Activated CD8-positive, alpha-beta memory T cell treated with anti-CD3 and anti-CD28 coated beads, Interleukin-2, amount 10 ng/mL, durations not matched to agents 7 days and 5 days (primary cell): ENCODE results near the gene CXorf38. TPM values are rescaled to one million over a fixed set of nuclear protein-coding genes. Genes with fewer than 3 reads are reported as not detected.
A peak's percentile ranks its signal among the peaks of the same experiment; 100 is the strongest.

Source experiments
- ATAC-seq: fragments of 150-1000 bp; cut with Tn5 transposase; one replicate; pipeline ENCODE4 v1.10.0; 2021; ENCODE audit warnings: moderate library complexity
- CTCF ChIA-PET: fragments of 350-600 bp; sonication (Branson Sonifier 250); formaldehyde crosslinking; loops from one replicate; lab custom pipeline; 2021; ENCODE audit warnings: antibody characterized with exemption; lab: Charles Lee
- DNase-seq: peaks from one replicate; pipeline ENCODE4 v3.0.0-alpha.2; 2020
- H3K27ac Mint-ChIP-seq: one replicate; pipeline ENCODE4 v1.8.0; 2021; ENCODE audit warnings: mild to moderate bottlenecking, mixed read lengths
- H3K27me3 Mint-ChIP-seq: one replicate; pipeline ENCODE4 v1.8.0; 2021; ENCODE audit warnings: mixed read lengths
- H3K36me3 Mint-ChIP-seq: one replicate; pipeline ENCODE4 v1.8.0; 2021; ENCODE audit warnings: mild to moderate bottlenecking, mixed read lengths
- H3K4me1 Mint-ChIP-seq: one replicate; pipeline ENCODE4 v1.8.0; 2021; ENCODE audit warnings: mixed read lengths
- H3K4me3 Mint-ChIP-seq: one replicate; pipeline ENCODE4 v1.8.0; 2021; ENCODE audit warnings: mild to moderate bottlenecking, moderate library complexity, mixed read lengths
- H3K9me3 Mint-ChIP-seq: one replicate; pipeline ENCODE4 v1.8.0; 2022; ENCODE audit warnings: low read depth, mixed read lengths
- total RNA-seq, 2 experiments: library from RNA; stranded (reverse); gene quantifications; one replicate each; pipeline ENCODE4 v1.2.3, GENCODE V29; 2021

Gene CXorf38, protein sequence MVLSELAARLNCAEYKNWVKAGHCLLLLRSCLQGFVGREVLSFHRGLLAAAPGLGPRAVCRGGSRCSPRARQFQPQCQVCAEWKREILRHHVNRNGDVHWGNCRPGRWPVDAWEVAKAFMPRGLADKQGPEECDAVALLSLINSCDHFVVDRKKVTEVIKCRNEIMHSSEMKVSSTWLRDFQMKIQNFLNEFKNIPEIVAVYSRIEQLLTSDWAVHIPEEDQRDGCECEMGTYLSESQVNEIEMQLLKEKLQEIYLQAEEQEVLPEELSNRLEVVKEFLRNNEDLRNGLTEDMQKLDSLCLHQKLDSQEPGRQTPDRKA
- total RNA-seq, result 10 to 100 TPM; 22.8 to 23.7 TPM

DNA sequence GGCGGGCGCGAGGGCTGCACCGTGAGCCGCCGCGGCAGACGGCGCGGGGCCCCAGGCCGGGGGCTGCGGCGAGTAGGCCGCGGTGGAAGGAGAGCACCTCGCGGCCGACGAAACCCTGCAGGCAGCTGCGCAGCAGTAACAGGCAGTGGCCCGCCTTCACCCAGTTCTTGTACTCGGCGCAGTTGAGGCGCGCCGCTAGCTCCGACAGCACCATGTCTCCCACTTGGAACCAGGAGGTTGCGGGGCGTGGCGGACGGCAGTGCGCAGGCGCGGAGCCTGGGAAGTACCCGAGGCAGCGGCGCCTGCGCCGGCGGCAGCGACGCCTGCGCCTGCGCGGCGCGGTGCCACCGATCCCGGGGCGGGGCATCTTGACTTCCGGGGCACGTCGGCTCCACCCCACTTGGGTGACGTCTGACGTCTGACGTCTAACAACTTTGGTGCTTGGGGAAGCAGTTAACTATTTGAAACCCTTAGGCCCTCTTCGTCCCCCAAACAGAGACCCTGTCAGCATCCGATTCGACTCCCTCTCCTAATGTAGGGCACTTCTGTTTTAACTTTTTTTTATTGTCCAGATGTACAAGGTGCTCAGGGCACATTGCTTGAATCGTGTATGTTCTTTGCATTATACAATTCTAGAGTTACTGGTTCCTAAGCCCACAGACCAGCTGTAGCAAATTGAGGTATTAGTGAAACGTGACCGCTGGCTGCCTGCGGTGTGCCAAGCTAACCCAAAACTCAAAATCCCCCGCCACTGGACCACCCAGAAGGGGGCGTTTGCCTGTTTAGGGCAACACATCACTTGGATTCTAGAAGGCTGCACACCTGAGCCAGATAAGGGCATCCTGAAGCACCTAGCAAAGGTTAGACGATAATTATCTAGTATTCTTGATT, at the start of gene CXorf38:
TSS of gene CXorf38 (minus strand) at position 255 of the 891 bp plus-strand sequence. CDS start at position 214, 41 bp downstream.
- peak within 1 kb of the TSS; percentile 90 for H3K4me3 Mint-ChIP-seq
- H3K4me1 Mint-ChIP-seq, result peaks cover 10% of the 10 kb centered on the region
- peak; percentile 93 for DNase-seq
- no peaks in the 10 kb centered on the region for H3K27me3 Mint-ChIP-seq
- CTCF ChIA-PET, result interaction anchor here (0.8 to 1.9 kb wide), 3 partner anchors 107 to 147 kb away, joined by 3 to 5 read pairs (median 3); no protein-coding TSS in a partner anchor
- H3K36me3 Mint-ChIP-seq, result peaks cover 22% of the 10 kb centered on the region
- peak; percentile 84 for ATAC-seq
- H3K9me3 Mint-ChIP-seq, result no peaks in the 10 kb centered on the region
- peak within 1 kb of the TSS; percentile 95 for H3K27ac Mint-ChIP-seq

DNA sequence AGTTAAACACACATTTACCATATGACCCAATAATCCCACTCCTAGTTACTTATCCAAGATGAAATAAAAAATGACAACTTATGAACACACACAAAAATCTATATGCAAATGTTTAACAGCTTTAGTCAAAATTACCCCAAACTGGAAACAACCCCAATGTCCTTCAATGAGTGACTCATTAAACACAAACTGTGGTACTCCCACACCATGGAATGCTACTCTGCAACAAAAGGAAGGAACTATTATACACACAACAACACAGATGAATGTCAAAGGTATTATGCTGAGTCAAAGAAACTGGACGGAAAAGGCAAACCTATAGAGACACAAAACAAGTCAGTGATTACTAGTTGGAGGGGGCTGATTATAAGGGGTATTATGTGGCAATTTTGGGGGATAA, 47.4 kb upstream of the CXorf38 start:
- no peaks in the 10 kb centered on the region for H3K27me3 Mint-ChIP-seq
- no peak overlapping the region for H3K27ac Mint-ChIP-seq
- H3K4me1 Mint-ChIP-seq, result no peaks in the 10 kb centered on the region
- H3K9me3 Mint-ChIP-seq, result no peaks in the 10 kb centered on the region
- DNase-seq (no peak), ATAC-seq (no peak)
- no peak overlapping the region for H3K4me3 Mint-ChIP-seq
- peaks cover 28% of the 10 kb centered on the region for H3K36me3 Mint-ChIP-seq
- CTCF ChIA-PET, result interaction anchor here (1.4 kb wide), 1 partner anchor 18 kb away, joined by 3 read pairs; no protein-coding TSS in a partner anchor

DNA sequence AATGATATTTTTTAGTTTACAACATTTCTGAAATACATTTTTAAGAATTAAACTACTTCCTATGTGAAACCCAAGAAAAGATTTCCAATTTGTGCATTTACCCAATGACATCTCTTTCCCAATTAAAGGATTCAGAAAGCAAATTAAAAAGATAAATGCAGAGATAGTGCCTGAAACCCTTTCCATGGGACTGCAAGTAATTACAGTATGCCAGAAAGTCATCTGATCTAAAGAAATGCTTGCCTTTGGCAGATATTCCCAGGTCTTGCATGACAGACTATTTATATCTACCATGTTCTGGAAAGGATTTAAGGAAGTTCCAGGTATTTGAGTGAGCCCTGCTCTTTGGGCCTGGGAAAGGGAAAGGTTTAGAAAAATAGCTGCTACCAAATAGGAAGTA, 41.6 kb upstream of the CXorf38 start:
- Mint-ChIP-seq H3K4me3 (no peak overlapping the region), H3K4me1 (peaks cover 1% of the 10 kb centered on the region), H3K36me3 (peaks cover 27% of the 10 kb centered on the region), H3K27ac (no peak overlapping the region), H3K9me3 (no peaks in the 10 kb centered on the region), H3K27me3 (no peaks in the 10 kb centered on the region)
- CTCF ChIA-PET, result interaction anchor here (0.6 kb wide), 1 partner anchor 11 kb away, joined by 3 read pairs; no protein-coding TSS in a partner anchor
- no peak for ATAC-seq
- no peak for DNase-seq

DNA sequence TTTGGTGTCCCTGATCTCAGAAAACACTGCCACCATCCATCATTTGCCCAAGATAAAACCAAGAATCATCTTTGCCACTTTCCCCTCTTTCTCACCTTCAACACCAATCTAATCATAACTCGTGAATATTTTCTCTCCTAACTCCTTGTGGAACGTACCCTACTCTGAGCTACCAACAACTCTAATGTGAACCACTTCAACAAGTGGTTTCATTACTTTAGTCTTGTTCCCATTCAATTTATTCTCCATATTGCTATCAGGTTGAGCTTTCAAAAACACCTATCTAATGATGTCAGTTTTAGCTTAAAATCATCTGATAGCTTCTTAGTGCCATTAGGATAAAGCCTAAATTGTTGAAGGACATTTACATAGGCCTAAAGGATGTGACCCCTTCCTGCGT, 39.8 kb upstream of the CXorf38 start:
- peaks cover 26% of the 10 kb centered on the region for H3K36me3 Mint-ChIP-seq
- no peaks in the 10 kb centered on the region for H3K9me3 Mint-ChIP-seq
- H3K27ac Mint-ChIP-seq, result no peak overlapping the region

DNA sequence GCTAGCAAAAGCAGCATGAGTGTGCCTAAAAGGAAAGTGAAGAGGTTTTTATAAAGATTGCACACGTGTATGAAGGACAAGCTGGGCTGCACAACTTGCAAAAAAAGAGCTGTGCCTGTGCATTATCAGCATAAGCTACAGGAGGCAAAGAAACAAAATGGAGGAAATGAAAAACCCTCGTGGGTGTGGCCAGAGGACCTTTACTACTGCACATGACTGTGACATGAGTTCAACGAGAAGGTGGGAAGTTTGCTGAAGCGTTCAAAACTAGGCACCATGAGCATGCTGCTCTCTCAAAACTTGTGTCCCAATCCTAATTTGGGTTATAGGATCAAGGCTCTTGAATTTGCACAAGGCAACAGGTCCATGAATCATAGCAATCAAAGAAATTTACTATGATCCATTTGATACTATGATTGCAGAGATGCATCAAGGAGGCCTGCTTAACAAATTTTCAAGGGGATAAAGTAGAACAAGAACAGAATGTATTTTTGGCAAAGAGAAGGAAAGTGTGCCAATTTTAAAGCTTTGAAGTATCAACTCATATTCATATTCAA, 38.1 kb upstream of the CXorf38 start:
- Mint-ChIP-seq H3K27ac (no peak overlapping the region), H3K4me3 (no peak overlapping the region), H3K36me3 (peaks cover 23% of the 10 kb centered on the region), H3K4me1 (peaks cover 8% of the 10 kb centered on the region), H3K27me3 (no peaks in the 10 kb centered on the region), H3K9me3 (no peaks in the 10 kb centered on the region)
- DNase-seq, result no peak
- CTCF ChIA-PET, result no interaction called here
- no peak for ATAC-seq

More for the DNA sequence above, 39.8 kb upstream of the CXorf38 start:
- no peaks in the 10 kb centered on the region for H3K27me3 Mint-ChIP-seq
- DNase-seq (no peak), ATAC-seq (no peak)
- CTCF ChIA-PET, result no interaction called here
- peaks cover 8% of the 10 kb centered on the region for H3K4me1 Mint-ChIP-seq
- no peak overlapping the region for H3K4me3 Mint-ChIP-seq

DNA sequence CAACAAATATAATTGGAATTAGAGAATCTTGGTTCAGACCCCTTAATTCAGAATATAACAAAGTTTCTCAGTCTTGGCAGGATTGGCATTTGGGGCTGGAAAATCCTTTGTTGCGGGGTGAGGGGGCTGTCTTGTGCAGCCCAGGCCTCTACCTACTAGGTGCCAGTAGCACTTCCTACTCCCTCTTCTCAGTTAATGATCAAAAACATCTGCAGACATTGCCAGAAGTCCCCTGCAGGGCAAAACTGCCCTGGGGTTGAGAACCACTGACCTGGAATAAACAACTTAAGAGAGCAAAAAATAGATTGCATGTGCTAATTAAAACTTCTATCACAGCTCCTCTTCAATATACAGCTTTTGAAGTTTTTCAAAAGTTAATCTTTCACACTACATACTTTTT, 36.7 kb upstream of the CXorf38 start:
- CTCF ChIA-PET, result no interaction called here
- ATAC-seq, result no peak
- no peak overlapping the region for H3K27ac Mint-ChIP-seq
- no peaks in the 10 kb centered on the region for H3K9me3 Mint-ChIP-seq
- H3K4me1 Mint-ChIP-seq, result peaks cover 8% of the 10 kb centered on the region
- no peak overlapping the region for H3K4me3 Mint-ChIP-seq
- H3K36me3 Mint-ChIP-seq, result peaks cover 32% of the 10 kb centered on the region
- DNase-seq, result no peak
- no peaks in the 10 kb centered on the region for H3K27me3 Mint-ChIP-seq

DNA sequence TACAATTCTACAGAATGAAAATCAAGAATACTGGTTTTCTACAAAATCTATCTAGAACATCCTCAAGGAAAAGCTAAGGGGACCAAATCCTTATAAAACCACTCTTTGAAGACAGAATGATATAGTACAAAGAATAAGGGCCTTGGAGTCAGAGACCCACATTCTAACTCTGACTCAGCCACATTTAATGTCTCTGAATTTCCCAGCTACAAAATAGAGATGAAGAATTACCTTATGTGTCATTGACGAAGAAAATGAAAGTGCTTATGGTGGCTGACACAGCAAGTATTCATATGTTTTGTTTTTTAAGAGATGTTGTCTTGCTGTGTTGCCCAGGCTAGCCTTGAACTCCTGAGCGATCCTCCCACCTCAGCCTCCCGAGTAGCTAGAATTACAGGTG, 35.9 kb upstream of the CXorf38 start:
- CTCF ChIA-PET, result no interaction called here
- Mint-ChIP-seq H3K9me3 (no peaks in the 10 kb centered on the region), H3K4me3 (no peak overlapping the region), H3K27me3 (no peaks in the 10 kb centered on the region), H3K4me1 (peaks cover 8% of the 10 kb centered on the region), H3K27ac (no peak overlapping the region), H3K36me3 (peaks cover 30% of the 10 kb centered on the region)
- DNase-seq (no peak), ATAC-seq (no peak)

DNA sequence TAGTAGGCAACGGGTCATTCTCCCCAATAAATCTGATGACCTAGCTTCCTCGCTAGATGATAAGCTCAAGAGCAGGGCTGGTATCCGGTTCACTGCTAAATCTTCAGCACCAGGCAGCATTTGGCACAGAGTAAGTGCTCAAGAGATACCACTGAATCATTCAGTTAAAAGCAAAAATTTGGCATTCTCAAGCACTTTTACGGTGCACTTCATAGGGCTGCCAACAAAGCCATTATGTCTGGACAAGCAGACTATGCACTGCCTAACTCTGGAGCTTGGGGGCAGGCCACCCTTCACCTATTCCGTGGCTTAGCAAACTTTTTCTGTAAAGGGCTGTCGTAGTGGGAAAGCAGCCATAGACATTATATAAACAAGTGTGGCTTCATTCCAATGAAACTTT, 23.8 kb upstream of the CXorf38 start:
- no peaks in the 10 kb centered on the region for H3K27me3 Mint-ChIP-seq
- CTCF ChIA-PET, result no interaction called here

DNA sequence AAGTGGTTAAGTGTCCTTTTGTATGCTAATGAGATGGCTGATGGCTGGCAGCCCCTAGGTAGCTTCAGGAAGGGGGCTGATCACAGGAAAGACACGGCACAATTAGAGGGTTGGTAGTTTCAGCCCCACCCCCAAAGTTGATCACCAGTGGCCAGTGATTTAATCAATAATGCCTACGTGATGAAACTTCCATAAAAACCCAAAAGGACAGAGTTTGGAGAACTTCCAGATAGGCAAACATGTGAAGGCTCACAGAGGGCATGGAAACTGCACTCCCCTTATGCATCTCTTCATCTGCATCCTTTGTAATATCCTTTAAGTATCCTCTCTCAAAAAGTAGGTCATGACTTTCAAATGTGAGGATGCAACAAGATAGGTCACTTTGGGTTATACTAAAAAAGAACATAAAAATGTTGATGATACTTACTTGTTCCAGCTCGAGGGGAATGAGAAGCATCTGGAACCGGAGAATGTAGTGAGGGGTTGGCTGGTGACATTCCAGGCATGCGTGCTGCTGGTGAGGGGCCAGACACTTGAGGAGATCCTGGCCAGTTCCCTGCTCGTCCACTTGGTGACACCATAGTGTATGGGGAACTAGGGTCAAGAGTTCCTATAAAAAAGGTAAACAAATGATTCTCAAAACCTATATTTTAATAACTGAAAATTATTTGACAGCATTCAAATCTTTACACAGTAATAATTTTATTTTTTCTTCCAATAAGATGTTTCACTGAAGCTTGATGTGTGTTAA, 16.7 kb upstream of the CXorf38 start:
- Mint-ChIP-seq H3K36me3 (peaks cover 31% of the 10 kb centered on the region), H3K9me3 (no peaks in the 10 kb centered on the region), H3K4me1 (peaks cover 15% of the 10 kb centered on the region), H3K4me3 (no peak overlapping the region), H3K27me3 (no peaks in the 10 kb centered on the region), H3K27ac (peak overlapping the region; percentile 49)
- DNase-seq (no peak), ATAC-seq (no peak)
- CTCF ChIA-PET, result interaction anchor here (0.7 to 2.1 kb wide), 2 partner anchors 12 to 130 kb away, joined by 3 to 8 read pairs; no protein-coding TSS in a partner anchor

More for the DNA sequence above, 23.8 kb upstream of the CXorf38 start:
- peaks cover 30% of the 10 kb centered on the region for H3K36me3 Mint-ChIP-seq
- ATAC-seq, result no peak
- H3K4me3 Mint-ChIP-seq, result no peak overlapping the region
- no peaks in the 10 kb centered on the region for H3K9me3 Mint-ChIP-seq
- no peak for DNase-seq
- no peaks in the 10 kb centered on the region for H3K4me1 Mint-ChIP-seq
- H3K27ac Mint-ChIP-seq, result no peak overlapping the region

DNA sequence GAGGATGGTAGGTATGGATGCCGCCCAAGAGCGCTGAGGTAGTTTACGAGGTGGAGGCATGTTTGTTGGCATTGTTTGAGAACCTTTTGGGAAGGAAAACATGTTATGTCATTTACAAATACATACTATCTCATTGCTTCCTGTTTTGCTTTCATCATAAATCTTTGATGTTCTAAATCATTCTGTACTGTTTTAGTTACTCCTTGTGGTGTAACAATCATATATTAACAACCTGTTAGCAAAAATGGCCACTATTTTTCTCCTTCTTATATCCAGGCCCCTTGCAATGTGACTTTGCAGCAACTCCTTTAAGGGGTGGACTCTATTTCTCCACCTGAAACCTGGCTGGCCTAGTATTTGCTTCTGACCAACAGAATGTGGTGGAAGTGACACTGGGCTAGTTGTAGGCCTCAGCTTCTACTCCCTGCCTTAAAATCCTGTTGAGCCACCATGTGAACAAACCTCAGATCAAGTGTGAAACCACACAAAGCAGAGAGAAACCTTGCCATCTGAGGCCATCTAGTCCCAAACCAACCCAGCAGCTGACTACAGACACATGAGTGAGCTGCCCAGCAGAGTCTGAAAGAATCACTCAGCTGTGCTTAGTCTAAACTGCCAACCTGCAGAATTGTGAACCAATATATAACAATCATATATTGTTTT, 15.8 kb upstream of the CXorf38 start:
- H3K4me1 Mint-ChIP-seq, result peaks cover 15% of the 10 kb centered on the region
- H3K4me3 Mint-ChIP-seq, result no peak overlapping the region
- H3K27me3 Mint-ChIP-seq, result no peaks in the 10 kb centered on the region
- DNase-seq, result peak; percentile 42
- H3K27ac Mint-ChIP-seq, result peak overlapping the region; percentile 74
- no peaks in the 10 kb centered on the region for H3K9me3 Mint-ChIP-seq
- CTCF ChIA-PET, result interaction anchor here (2.1 kb wide), 1 partner anchor 12 kb away, joined by 8 read pairs; no protein-coding TSS in a partner anchor
- peak; percentile 53 for ATAC-seq
- H3K36me3 Mint-ChIP-seq, result peaks cover 32% of the 10 kb centered on the region

DNA sequence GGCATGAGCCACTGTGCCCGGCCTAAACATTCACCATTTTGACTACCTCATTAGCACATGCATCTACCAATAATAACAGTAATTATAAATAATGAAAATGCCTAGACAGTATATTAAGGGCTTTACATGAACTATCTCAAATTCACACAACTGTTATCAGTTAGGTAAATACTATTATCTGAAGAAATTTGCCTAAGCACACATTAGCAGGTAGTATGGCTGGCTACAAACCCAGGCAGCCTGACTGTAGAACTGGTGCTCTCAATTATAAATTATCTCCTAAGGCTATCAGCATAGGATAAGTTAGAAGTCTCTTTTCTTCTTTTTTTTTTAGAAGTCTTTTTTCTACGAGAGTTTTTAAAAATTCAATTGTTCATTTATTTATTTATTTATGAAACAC, 14.1 kb upstream of the CXorf38 start:
- CTCF ChIA-PET, result interaction anchor here (2.1 kb wide), 1 partner anchor 10 kb away, joined by 8 read pairs; no protein-coding TSS in a partner anchor
- peaks cover 26% of the 10 kb centered on the region for H3K36me3 Mint-ChIP-seq
- ATAC-seq (no peak), DNase-seq (no peak)
- no peak overlapping the region for H3K4me3 Mint-ChIP-seq
- no peaks in the 10 kb centered on the region for H3K27me3 Mint-ChIP-seq
- H3K4me1 Mint-ChIP-seq, result peaks cover 15% of the 10 kb centered on the region
- no peaks in the 10 kb centered on the region for H3K9me3 Mint-ChIP-seq
- H3K27ac Mint-ChIP-seq, result no peak overlapping the region

DNA sequence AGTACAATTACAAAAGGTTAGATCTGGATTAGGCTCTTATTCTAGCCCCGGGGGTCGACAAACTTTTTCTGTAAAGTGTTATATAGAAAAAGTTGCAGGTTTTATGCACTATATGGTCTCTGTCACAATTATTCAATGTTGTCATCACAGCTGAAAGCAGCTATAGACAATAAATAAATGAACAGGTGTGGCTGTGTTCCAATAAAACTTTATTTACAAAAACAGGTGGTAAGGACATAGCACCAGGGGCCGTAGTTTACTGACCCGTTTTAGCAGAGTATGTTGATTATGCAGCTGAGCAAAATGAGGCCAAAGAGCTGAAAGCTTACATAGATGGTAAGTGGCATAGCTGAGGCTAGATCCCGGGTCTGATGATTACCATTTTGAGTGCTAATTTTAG, 13.0 kb upstream of the CXorf38 start:
- Mint-ChIP-seq H3K4me3 (no peak overlapping the region), H3K27ac (no peak overlapping the region), H3K27me3 (no peaks in the 10 kb centered on the region), H3K36me3 (peaks cover 20% of the 10 kb centered on the region), H3K9me3 (no peaks in the 10 kb centered on the region), H3K4me1 (peaks cover 15% of the 10 kb centered on the region)
- DNase-seq (no peak), ATAC-seq (no peak)
- CTCF ChIA-PET, result interaction anchor here (1.3 kb wide), 1 partner anchor 8 kb away, joined by 3 read pairs; no protein-coding TSS in a partner anchor
